Upper lobe of left lung (tissue), 6 donors: ENCODE data around the gene TXNL4B. TPM values are rescaled to one million over a fixed set of nuclear protein-coding genes. Genes with fewer than 3 reads are reported as not detected.
A peak's percentile ranks its signal among the peaks of the same experiment; 100 is the strongest.

ENCODE experiments used
- ATAC-seq, 2 donors: fragments of 200-7000 bp; cut with Tn5 transposase; one replicate each; pipeline ENCODE4 v1.9.1; 2022; ENCODE audit warnings: mild to moderate bottlenecking in 2 of 2, moderate library complexity in 2 of 2; ENCODE audit not compliant: low FRiP score in 2 of 2
- DNase-seq, 2 donors: peaks; one replicate each; pipeline ENCODE4 v3.0.0-alpha.2; 2019 to 2020
- H3K27ac ChIP-seq, 4 donors: fragments of 200-600 bp; sonication (generic); one replicate each; pipeline ENCODE4 v1.5.1; 2016 to 2019
- H3K27me3 ChIP-seq, 4 donors: fragments of 200-600 bp; sonication (generic); one replicate each; pipeline ENCODE4 v1.5.1; 2017 to 2019
- H3K36me3 ChIP-seq, 4 donors: fragments of 200-600 bp; sonication (generic); one replicate each; pipeline ENCODE4 v1.5.1; 2016 to 2019
- H3K4me1 ChIP-seq, 4 donors: fragments of 200-600 bp; sonication (generic); one replicate each; pipeline ENCODE4 v1.5.1; 2018 to 2019
- H3K4me3 ChIP-seq, 4 donors: fragments of 200-600 bp; sonication (generic); one replicate each; pipeline ENCODE4 v1.5.1; 2017 to 2019; ENCODE audit warnings: mild to moderate bottlenecking in 2 of 4, moderate library complexity in 1 of 4
- H3K9me3 ChIP-seq, 4 donors: fragments of 200-600 bp; sonication (generic); one replicate each; pipeline ENCODE4 v1.5.1; 2018 to 2019
- EP300 ChIP-seq, 4 donors: sonication (generic); formaldehyde crosslinking; IDR thresholded peaks; one replicate each; pipeline ENCODE4 v1.5.1; 2017; ENCODE audit warnings: antibody characterized with exemption in 4 of 4, control low read depth in 2 of 4
- POLR2A ChIP-seq, 4 donors: fragments of 450-650 bp; IDR thresholded peaks; one replicate each; pipeline ENCODE4 v1.5.1; 2016 to 2017; ENCODE audit warnings: antibody characterized with exemption in 4 of 4, mild to moderate bottlenecking in 2 of 4
- POLR2AphosphoS5 ChIP-seq, 2 donors: sonication (generic); formaldehyde crosslinking; IDR thresholded peaks; one replicate each; pipeline ENCODE4 v1.5.1; 2017; ENCODE audit warnings: antibody characterized with exemption in 2 of 2
- WGBS, 2 donors: methylation state at CpG; one replicate each; pipeline ENCODE4 v1.1.5; 2017 to 2018; 5-methylcytosine and 5-hydroxymethylcytosine counted together
- total RNA-seq, 6 donors: library from RNA; depleted of rRNA in 4 of 6; stranded (reverse); fragments of >200 nt in 4 of 6; gene quantifications; one replicate each; pipeline versions ENCODE4 v1.1.0 to v1.2.1, GENCODE V29; 2016 to 2021
- TF ChIP-seq, protein P1 (sequence below), 6 experiments: fragments of 450-650 bp in 4 of 6; fragments of 200-600 bp in 2 of 6; sonication (generic) in 2 of 6; IDR thresholded peaks; one replicate each; pipeline ENCODE4 v1.5.1; 2016 to 2019; ENCODE audit warnings: antibody characterized with exemption in 6 of 6
- donor health status: DM: no; HTN: no; CAD: no; lungs with moderate emphysema.
- donor health status: DM: no; HTN: yes; CAD: no; lungs with severe emphysema.

The TXNL4B gene
- total RNA-seq, 6 donors from 2014 or later, result 5.7 to 13.4 (median 9.6) TPM

DNA sequence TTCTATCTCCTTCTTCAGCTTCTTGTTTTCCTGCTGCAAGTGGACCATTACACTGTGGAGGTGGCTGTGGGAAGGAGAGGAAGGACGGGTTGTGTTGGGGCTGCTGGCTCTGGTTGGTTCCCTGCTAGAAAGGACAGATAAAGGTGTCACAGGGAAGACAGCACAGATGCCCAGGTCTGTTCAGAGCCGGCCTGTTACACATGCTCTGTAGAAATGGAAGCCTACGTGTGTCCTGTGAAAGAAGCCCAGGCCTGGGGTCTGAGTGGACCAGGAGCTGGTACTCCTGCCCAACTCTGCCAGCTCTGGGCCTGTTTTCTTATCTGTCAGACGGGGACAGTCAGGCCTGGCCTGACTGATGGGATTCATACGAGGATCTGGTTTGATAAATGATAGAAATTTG is 26.6 kb upstream of the TXNL4B start:
- TF ChIP-seq, protein P1, sequence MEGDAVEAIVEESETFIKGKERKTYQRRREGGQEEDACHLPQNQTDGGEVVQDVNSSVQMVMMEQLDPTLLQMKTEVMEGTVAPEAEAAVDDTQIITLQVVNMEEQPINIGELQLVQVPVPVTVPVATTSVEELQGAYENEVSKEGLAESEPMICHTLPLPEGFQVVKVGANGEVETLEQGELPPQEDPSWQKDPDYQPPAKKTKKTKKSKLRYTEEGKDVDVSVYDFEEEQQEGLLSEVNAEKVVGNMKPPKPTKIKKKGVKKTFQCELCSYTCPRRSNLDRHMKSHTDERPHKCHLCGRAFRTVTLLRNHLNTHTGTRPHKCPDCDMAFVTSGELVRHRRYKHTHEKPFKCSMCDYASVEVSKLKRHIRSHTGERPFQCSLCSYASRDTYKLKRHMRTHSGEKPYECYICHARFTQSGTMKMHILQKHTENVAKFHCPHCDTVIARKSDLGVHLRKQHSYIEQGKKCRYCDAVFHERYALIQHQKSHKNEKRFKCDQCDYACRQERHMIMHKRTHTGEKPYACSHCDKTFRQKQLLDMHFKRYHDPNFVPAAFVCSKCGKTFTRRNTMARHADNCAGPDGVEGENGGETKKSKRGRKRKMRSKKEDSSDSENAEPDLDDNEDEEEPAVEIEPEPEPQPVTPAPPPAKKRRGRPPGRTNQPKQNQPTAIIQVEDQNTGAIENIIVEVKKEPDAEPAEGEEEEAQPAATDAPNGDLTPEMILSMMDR (IDR thresholded peaks at IDR 0.05), result no peak
- TF ChIP-seq EP300 (IDR thresholded peaks at IDR 0.05) (no peak), POLR2AphosphoS5 (IDR thresholded peaks at IDR 0.05) (no peak), POLR2A (IDR thresholded peaks at IDR 0.05) (no peak)
- Histone ChIP-seq H3K27me3 (no peaks in the 10 kb centered on the region), H3K4me1 (peaks cover 0 to 2% (median under 1%) of the 10 kb centered on the region in 4 donors), H3K4me3 (no peak overlapping the region), H3K27ac (no peak overlapping the region), H3K36me3 (no peaks in the 10 kb centered on the region), H3K9me3 (no peaks in the 10 kb centered on the region)
- no peak for ATAC-seq
- WGBS, 2 donors, result 81 to 89% methylated on average over 5 of the region's 5 CpGs
- DNase-seq, result no peak

DNA sequence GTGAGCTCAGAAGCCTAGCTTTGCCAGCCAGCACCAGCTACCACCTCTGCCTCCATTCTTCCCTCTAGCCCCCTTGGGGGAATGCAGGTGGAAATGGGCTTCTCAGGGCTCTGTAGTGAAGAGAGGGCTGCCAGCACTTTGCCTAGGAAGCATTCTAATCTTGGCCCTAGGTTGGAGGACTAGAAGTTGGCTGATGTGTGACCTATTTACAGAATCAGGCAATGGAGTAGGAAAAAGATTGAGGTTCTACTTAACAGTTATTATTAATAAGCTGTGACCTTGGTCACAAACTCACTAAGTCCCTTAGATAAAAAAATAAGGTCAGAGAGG is 20.2 kb upstream of the TXNL4B start:
- peaks cover 35 to 51% (median 49%) of the 10 kb centered on the region in 4 donors for H3K36me3 ChIP-seq

DNA sequence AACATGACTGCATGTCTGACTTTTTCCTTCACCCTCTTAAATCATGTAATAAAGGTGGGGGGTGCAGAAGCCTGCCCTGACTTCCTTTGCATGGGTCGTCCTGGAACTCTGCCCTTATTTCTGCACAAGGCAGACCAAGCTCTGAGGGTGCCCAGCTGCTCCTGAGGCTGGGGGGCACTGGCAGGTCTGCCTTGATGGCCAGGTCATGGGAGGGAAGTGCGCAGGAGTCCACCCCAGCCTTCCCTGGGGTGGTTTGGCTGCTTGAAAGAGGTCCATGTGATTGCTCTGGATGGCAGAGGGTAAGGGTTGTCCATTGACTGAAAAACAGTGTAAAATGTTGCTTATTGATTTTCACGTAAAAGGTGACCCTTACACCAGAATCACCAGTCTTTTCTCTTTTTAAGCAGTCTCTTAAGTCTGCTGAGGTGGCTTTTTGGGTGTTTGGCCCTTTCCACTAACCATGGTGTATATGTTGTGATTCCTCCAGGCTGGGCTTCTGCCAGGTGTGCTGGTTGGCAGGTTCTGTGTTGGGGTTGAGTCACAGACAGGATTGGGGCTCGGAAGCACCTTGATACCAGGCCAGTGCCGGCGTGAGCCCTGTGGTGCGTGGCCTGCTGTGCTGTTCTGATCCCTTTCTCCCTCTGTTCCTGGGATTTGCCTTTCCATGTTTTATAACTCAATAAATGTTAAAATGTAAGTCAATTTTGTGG is 19.6 kb upstream of the TXNL4B start:
- TF ChIP-seq POLR2AphosphoS5 (IDR thresholded peaks at IDR 0.05) (no peak), POLR2A (IDR thresholded peaks at IDR 0.05) (no peak), EP300 (IDR thresholded peaks at IDR 0.05) (no peak)
- TF ChIP-seq, protein P1 (IDR thresholded peaks at IDR 0.05), result no peak
- no peak overlapping the region for H3K27ac ChIP-seq
- ATAC-seq (no peak), DNase-seq (no peak)
- H3K36me3 ChIP-seq, result peaks cover 40 to 57% (median 54%) of the 10 kb centered on the region in 4 donors
- H3K27me3 ChIP-seq, result no peaks in the 10 kb centered on the region
- no peaks in the 10 kb centered on the region for H3K4me1 ChIP-seq
- no peaks in the 10 kb centered on the region for H3K9me3 ChIP-seq
- WGBS, 2 donors, result 95 to 97% methylated on average over 4 to 7 of the region's 7 CpGs
- no peak overlapping the region for H3K4me3 ChIP-seq

More for the DNA sequence above, 20.2 kb upstream of the TXNL4B start:
- no peaks in the 10 kb centered on the region for H3K9me3 ChIP-seq
- no peaks in the 10 kb centered on the region for H3K4me1 ChIP-seq
- H3K27me3 ChIP-seq, result no peaks in the 10 kb centered on the region
- H3K4me3 ChIP-seq, result no peak overlapping the region
- TF ChIP-seq, protein P1 (IDR thresholded peaks at IDR 0.05), result no peak
- no peak for TF ChIP-seq POLR2A (IDR thresholded peaks at IDR 0.05)
- no peak for TF ChIP-seq POLR2AphosphoS5 (IDR thresholded peaks at IDR 0.05)
- no peak for TF ChIP-seq EP300 (IDR thresholded peaks at IDR 0.05)
- ATAC-seq (no peak), DNase-seq (no peak)
- no peak overlapping the region for H3K27ac ChIP-seq

DNA sequence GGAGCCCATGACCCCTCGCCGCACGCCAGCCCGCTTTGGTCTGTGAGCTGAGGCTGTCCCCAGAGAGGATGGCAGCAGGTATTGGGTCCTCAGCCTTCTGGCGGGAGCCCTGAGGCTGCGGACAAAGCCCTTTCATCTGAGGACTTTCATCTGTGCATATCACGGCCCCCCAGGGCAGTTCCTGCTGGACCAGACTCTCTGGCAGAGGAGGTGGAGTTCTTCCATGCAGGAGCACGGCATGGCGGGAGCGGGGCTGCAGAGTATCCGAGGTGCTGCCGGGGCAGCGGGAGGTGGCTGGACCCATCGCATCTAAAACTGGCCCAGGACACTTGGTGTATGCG is 19.0 kb upstream of the TXNL4B start:
- 97 to 98% methylated on average over 13 to 15 of the region's 15 CpGs for WGBS, 2 donors
- Histone ChIP-seq H3K4me3 (no peak overlapping the region), H3K9me3 (no peaks in the 10 kb centered on the region), H3K4me1 (no peaks in the 10 kb centered on the region), H3K27ac (no peak overlapping the region), H3K36me3 (peaks cover 46 to 63% (median 61%) of the 10 kb centered on the region in 4 donors), H3K27me3 (no peaks in the 10 kb centered on the region)
- ATAC-seq, result no peak
- peak in 1 of 2 donors; percentile 72 for DNase-seq
- TF ChIP-seq POLR2A (IDR thresholded peaks at IDR 0.05), result no peak
- TF ChIP-seq, protein P1 (IDR thresholded peaks at IDR 0.05), result no peak
- TF ChIP-seq POLR2AphosphoS5 (IDR thresholded peaks at IDR 0.05), result no peak
- TF ChIP-seq EP300 (IDR thresholded peaks at IDR 0.05), result no peak
